IMR-90 (cell line): Measurements from ENCODE around the gene ADAMTS20. TPM values are rescaled to one million over a fixed set of nuclear protein-coding genes. Genes with fewer than 3 reads are reported as not detected.

Experiments used
- ATAC-seq: fragments of 200-7000 bp; cut with Tn5 transposase; 2 replicates; pipeline ENCODE4 v1.9.1; 2020; ENCODE audit warnings: low read depth, mild to moderate bottlenecking, moderate library complexity
- BruUV-seq: library from RNA; stranded (reverse); fragments of 400-500 nt; replicated peaks from 2 replicates; lab custom pipeline; 2021; lab: Mats Ljungman, UMichigan
- CTCF ChIA-PET: fragments of 300-600 bp; formaldehyde crosslinking; extraction: SDS; loops from one replicate; lab custom pipeline; 2021; ENCODE audit warnings: antibody characterized with exemption; lab: Yijun Ruan, JAX
- POLR2A ChIA-PET: fragments of 300-600 bp; sonication (Branson Sonifier 250); formaldehyde crosslinking; loops from one replicate; lab custom pipeline; 2022; ENCODE audit warnings: antibody characterized with exemption; ENCODE audit not compliant: unreplicated experiment; lab: Charles Lee
- DNase-seq: peaks from one replicate; pipeline ENCODE4 v3.0.0; 2013
- H2AFZ ChIP-seq: replicated peaks from 2 replicates; pipeline ENCODE3; 2013; ENCODE audit warnings: low read length, mild to moderate bottlenecking; ENCODE audit not compliant: poor library complexity
- H2AK5ac ChIP-seq: 2 replicates; pipeline ENCODE4 v1.6.1; 2013; ENCODE audit warnings: low read depth, low read length, inconsistent platforms
- H2AK9ac ChIP-seq: replicated peaks from 2 replicates; pipeline ENCODE3; 2013; ENCODE audit warnings: mild to moderate bottlenecking, low read depth, low read length, moderate library complexity; ENCODE audit not compliant: poor library complexity
- H2BK120ac ChIP-seq: 2 replicates; pipeline ENCODE4 v1.6.1; 2013; ENCODE audit warnings: low read depth, low read length, inconsistent platforms
- H2BK15ac ChIP-seq: 3 replicates; pipeline ENCODE4 v1.6.1; 2013; ENCODE audit warnings: low read depth, low read length, inconsistent platforms
- H2BK20ac ChIP-seq: 2 replicates; pipeline ENCODE4 v1.6.1; 2013; ENCODE audit warnings: low read depth, mild to moderate bottlenecking, inconsistent platforms, low read length, moderate library complexity
- H2BK5ac ChIP-seq: 2 replicates; pipeline ENCODE4 v1.6.1; 2013; ENCODE audit warnings: mild to moderate bottlenecking, low read depth, low read length, inconsistent platforms; ENCODE audit not compliant: poor library complexity, severe bottlenecking
- H3K14ac ChIP-seq: replicated peaks from 2 replicates; pipeline ENCODE4 v1.6.1; 2013; ENCODE audit warnings: low read depth, low read length, inconsistent platforms
- H3K18ac ChIP-seq: 2 replicates; pipeline ENCODE4 v1.6.1; 2013; ENCODE audit warnings: low read depth, low read length, control low read depth
- H3K23ac ChIP-seq: 2 replicates; pipeline ENCODE4 v1.6.1; 2013; ENCODE audit warnings: low read depth, low read length, inconsistent platforms
- H3K27ac ChIP-seq: 2 replicates; pipeline ENCODE4 v1.5.1; 2013; ENCODE audit warnings: mild to moderate bottlenecking, control low read depth, low read length; ENCODE audit not compliant: insufficient read depth
- H3K27me3 ChIP-seq: 2 replicates; pipeline ENCODE4 v1.6.1; 2013; ENCODE audit warnings: low read length; ENCODE audit not compliant: control insufficient read depth, insufficient read depth
- H3K36me3 ChIP-seq: 2 replicates; pipeline ENCODE4 v1.6.1; 2013; ENCODE audit warnings: low read length, mixed read lengths; ENCODE audit not compliant: control insufficient read depth, insufficient read depth
- H3K4ac ChIP-seq: 2 replicates; pipeline ENCODE4 v1.6.1; 2013; ENCODE audit warnings: low read depth, low read length, inconsistent platforms
- H3K4me1 ChIP-seq: 2 replicates; pipeline ENCODE4 v1.6.1; 2013; ENCODE audit warnings: low read length, mixed read lengths; ENCODE audit not compliant: control insufficient read depth, insufficient read depth
- H3K4me2 ChIP-seq: 2 replicates; pipeline ENCODE4 v1.6.1; 2013; ENCODE audit warnings: low read depth, mild to moderate bottlenecking, control low read depth, low read length, moderate library complexity
- H3K4me3 ChIP-seq: 2 replicates; pipeline ENCODE4 v1.5.1; 2013; ENCODE audit warnings: low read depth, mild to moderate bottlenecking, control low read depth, low read length, moderate library complexity; ENCODE audit not compliant: insufficient read depth
- H3K56ac ChIP-seq: 2 replicates; pipeline ENCODE4 v1.6.1; 2013; ENCODE audit warnings: low read length, inconsistent platforms; ENCODE audit not compliant: insufficient read depth; ENCODE audit errors: extremely low read depth
- H3K79me1 ChIP-seq, 2 experiments: 2 replicates each; pipeline ENCODE4 v1.6.1; 2013; ENCODE audit warnings: low read length in 2 of 2, inconsistent platforms in 1 of 2, low read depth in 1 of 2
- H3K9ac ChIP-seq: 2 replicates; pipeline ENCODE4 v1.6.1; 2013; ENCODE audit warnings: low read depth, low read length, control low read depth
- H3K9me1 ChIP-seq: 2 replicates; pipeline ENCODE4 v1.6.1; 2013; ENCODE audit warnings: low read length, inconsistent platforms; ENCODE audit not compliant: insufficient read depth
- H3K9me3 ChIP-seq: 2 replicates; pipeline ENCODE4 v1.6.1; 2013; ENCODE audit warnings: low read length; ENCODE audit not compliant: control insufficient read depth, insufficient read depth
- H4K20me1 ChIP-seq: 2 replicates; pipeline ENCODE4 v1.6.1; 2013; ENCODE audit warnings: low read length, inconsistent platforms; ENCODE audit not compliant: insufficient read depth
- H4K5ac ChIP-seq: 2 replicates; pipeline ENCODE4 v1.6.1; 2013; ENCODE audit warnings: mild to moderate bottlenecking, low read depth, low read length, control low read depth
- H4K8ac ChIP-seq, 2 experiments: 2 replicates each; pipeline ENCODE4 v1.6.1; 2013; ENCODE audit warnings: low read depth in 2 of 2, low read length in 2 of 2, control low read depth in 1 of 2, inconsistent platforms in 1 of 2
- H4K91ac ChIP-seq: 2 replicates; pipeline ENCODE4 v1.6.1; 2013; ENCODE audit warnings: low read depth, low read length, inconsistent platforms; ENCODE audit not compliant: insufficient read depth
- BHLHE40 ChIP-seq: fragments of 150-350 bp; IDR thresholded peaks from 2 replicates; pipeline ENCODE4 v1.6.1; 2016; ENCODE audit warnings: mild to moderate bottlenecking, low read depth, low read length
- CEBPB ChIP-seq: IDR thresholded peaks from 2 replicates; pipeline ENCODE4 v1.6.1; 2012; ENCODE audit warnings: low read depth, low read length, improper control_type of control experiment
- CHD1 ChIP-seq: IDR thresholded peaks from 2 replicates; pipeline ENCODE4 v1.6.1; 2012; ENCODE audit warnings: low read depth, low read length, improper control_type of control experiment
- ELK1 ChIP-seq: fragments of 150-350 bp; IDR thresholded peaks from 2 replicates; pipeline ENCODE4 v1.6.1; 2016; ENCODE audit warnings: low read depth, mild to moderate bottlenecking, low read length, moderate library complexity, borderline replicate concordance
- FOS ChIP-seq: fragments of 150-350 bp; IDR thresholded peaks from 2 replicates; pipeline ENCODE4 v1.6.1; 2016; ENCODE audit warnings: low read depth, low read length
- MAFK ChIP-seq: IDR thresholded peaks from 2 replicates; pipeline ENCODE4 v1.6.1; 2012; ENCODE audit warnings: low read depth, low read length, improper control_type of control experiment
- MXI1 ChIP-seq: IDR thresholded peaks from 2 replicates; pipeline ENCODE4 v1.6.1; 2012; ENCODE audit warnings: low read depth, mild to moderate bottlenecking, low read length, moderate library complexity, borderline replicate concordance
- NFE2L2 ChIP-seq: fragments of 150-350 bp; IDR thresholded peaks from 2 replicates; pipeline ENCODE4 v1.6.1; 2016; ENCODE audit warnings: low read depth, mild to moderate bottlenecking, low read length
- POLR2A ChIP-seq: IDR thresholded peaks from 2 replicates; pipeline ENCODE4 v1.6.1; 2012; ENCODE audit warnings: mild to moderate bottlenecking, low read depth, low read length
- RAD21 ChIP-seq: IDR thresholded peaks from 2 replicates; pipeline ENCODE4 v1.6.1; 2012; ENCODE audit warnings: low read length, improper control_type of control experiment
- RCOR1 ChIP-seq: IDR thresholded peaks from 2 replicates; pipeline ENCODE4 v1.6.1; 2012; ENCODE audit warnings: mild to moderate bottlenecking, low read length, improper control_type of control experiment; ENCODE audit not compliant: insufficient replicate concordance
- RFX5 ChIP-seq: IDR thresholded peaks from 2 replicates; pipeline ENCODE4 v1.8.0; 2012; ENCODE audit warnings: low read depth, mild to moderate bottlenecking, low read length, moderate library complexity
- SMC3 ChIP-seq: fragments of 150-350 bp; IDR thresholded peaks from 2 replicates; pipeline ENCODE4 v1.6.1; 2016; ENCODE audit warnings: low read depth, mild to moderate bottlenecking, antibody characterized with exemption, low read length, moderate library complexity
- USF2 ChIP-seq: fragments of 150-350 bp; IDR thresholded peaks from 2 replicates; pipeline ENCODE4 v1.6.1; 2017; ENCODE audit warnings: mild to moderate bottlenecking, antibody characterized with exemption, low read length, low read depth
- WGBS, 2 experiments: methylation state at CpG; one replicate each; pipeline versions ENCODE4 v1.1.5 to v1.1.7; 2013; ENCODE audit warnings: missing lambda C conversion rate in 2 of 2; ENCODE audit not compliant: insufficient read length in 1 of 2; ENCODE audit errors: extremely low coverage in 2 of 2; 5-methylcytosine and 5-hydroxymethylcytosine counted together
- dilution Hi-C: fragments of 300-500 bp; cut with HindIII; formaldehyde crosslinking; loops from one replicate; pipeline ENCODE4 v1.14.3; 2018; ENCODE audit warnings: low sequenced_read_pairs; ENCODE audit not compliant: unreplicated experiment
- in situ Hi-C: fragments of 300-500 bp; cut with MboI; formaldehyde crosslinking; loops from 3 replicates; pipeline ENCODE4 v1.14.3; 2019; ENCODE audit warnings: low sequenced_read_pairs, inconsistent platforms, mixed read lengths
- intact Hi-C: fragments of 100-400 bp; cut with micrococcal nuclease; formaldehyde crosslinking; loops from 2 replicates; pipeline ENCODE4 v1.10.0; 2022
- polyA plus RNA-seq, 3 experiments: library from polyadenylated mRNA; depleted of rRNA; stranded (reverse); fragments of >200 nt; gene quantifications; 2 replicates each; pipeline ENCODE4 v1.2.3, GENCODE V29; 2012; ENCODE audit warnings: low replicate concordance in 1 of 3
- total RNA-seq: library from RNA; depleted of rRNA; stranded (reverse); fragments of >200 nt; gene quantifications from 2 replicates; pipeline ENCODE4 v1.2.3, GENCODE V29; 2012

ADAMTS20 gene
- total and polyA plus RNA-seq, 2 of the 4 experiments (the other 2 are of a cell fraction), result not detected

GRCh38 chr12:43585676-43586075 lies 33.7 kb upstream of the ADAMTS20 start:
- ATAC-seq (no peak), DNase-seq (no peak)
- Histone ChIP-seq H2AK9ac (no peak overlapping the region), H3K27ac (no peak overlapping the region), H3K56ac (no peak overlapping the region), H2AK5ac (no peak overlapping the region), H2BK5ac (no peak overlapping the region), H3K14ac (no peak overlapping the region), H3K9ac (no peak overlapping the region), H3K4ac (no peak overlapping the region), H3K4me3 (no peak overlapping the region), H3K9me1 (no peaks in the 10 kb centered on the region), H2BK20ac (no peak overlapping the region), H3K23ac (no peak overlapping the region), H2BK120ac (no peak overlapping the region), H2BK15ac (no peak overlapping the region), H4K8ac (no peak overlapping the region), H4K91ac (no peak overlapping the region), H3K36me3 (no peaks in the 10 kb centered on the region), H3K4me2 (no peak overlapping the region), H2AFZ (no peak overlapping the region), H3K27me3 (no peaks in the 10 kb centered on the region; the same call in 1 of the 2 replicates), H4K20me1 (no peaks in the 10 kb centered on the region), H3K79me1 (no peaks in the 10 kb centered on the region), H3K9me3 (no peaks in the 10 kb centered on the region), H4K5ac (no peak overlapping the region), H3K4me1 (no peaks in the 10 kb centered on the region), H3K18ac (no peak overlapping the region)
- TF ChIP-seq SMC3 (no peak), RAD21 (no peak), MXI1 (no peak), FOS (no peak), POLR2A (no peak), ELK1 (no peak), MAFK (no peak), BHLHE40 (no peak), RFX5 (no peak), RCOR1 (no peak), CEBPB (no peak), CHD1 (no peak), NFE2L2 (no peak), USF2 (no peak)
- WGBS, 2 experiments, result no CpG with 5 or more reads among the region's 2 CpGs
- CTCF ChIA-PET, result no interaction called here
- dilution Hi-C loops (no loop called here), in situ Hi-C loops (no loop called here), intact Hi-C loops (no loop called here)
- POLR2A ChIA-PET, result no interaction called here
- no TSS peak for BruUV-seq
